ENCODE results near the gene PXDN.
"Not testable (repeated sequence)": the region's sequence is repeated elsewhere in the genome, so short reads cannot be mapped to it uniquely, and the experiment has no call there.

Gene PXDN

GRCh38 chr2:1744446-1745170, at the start of gene PXDN:
TSS of gene PXDN (minus strand) at chr2:1744515. CDS start at chr2:1744455, 60 bp downstream.
- peak; percentile 12 for DNase-seq

- no peak for DNase-seq
Measured at GRCh38 chr2:1793868-1794445, 49.6 kb upstream of the PXDN start.

- no peak for DNase-seq
Measured at GRCh38 chr2:1793001-1793867, 48.9 kb upstream of the PXDN start.

- DNase-seq, result no peak
Measured at GRCh38 chr2:1791685-1792435, 47.5 kb upstream of the PXDN start.

GRCh38 chr2:1791006-1791605, 46.8 kb upstream of the PXDN start:
- no peak for DNase-seq

GRCh38 chr2:1790473-1790872, 46.2 kb upstream of the PXDN start:
- no peak for DNase-seq

- no peak for DNase-seq
Measured at GRCh38 chr2:1789610-1790009, 45.3 kb upstream of the PXDN start.

GRCh38 chr2:1788478-1788959, 44.2 kb upstream of the PXDN start:
- no peak for DNase-seq

- DNase-seq, result no peak
Measured at GRCh38 chr2:1787755-1788477, 43.6 kb upstream of the PXDN start.

GRCh38 chr2:1784986-1785617, 40.8 kb upstream of the PXDN start:
- no peak for DNase-seq

GRCh38 chr2:1784087-1784486, 39.8 kb upstream of the PXDN start:
- no peak for DNase-seq

- DNase-seq, result no peak
Measured at GRCh38 chr2:1782514-1782913, 38.2 kb upstream of the PXDN start.

- DNase-seq, result no peak
Measured at GRCh38 chr2:1781291-1782080, 37.2 kb upstream of the PXDN start.

GRCh38 chr2:1780693-1781092, 36.4 kb upstream of the PXDN start:
- DNase-seq, result no peak

- not testable (repeated sequence) for DNase-seq
Measured at GRCh38 chr2:1780054-1780453, 35.7 kb upstream of the PXDN start.

- no peak for DNase-seq
Measured at GRCh38 chr2:1778566-1778965, 34.3 kb upstream of the PXDN start.

GRCh38 chr2:1777781-1778180, 33.5 kb upstream of the PXDN start:
- DNase-seq, result no peak

- DNase-seq, result no peak
Measured at GRCh38 chr2:1777156-1777555, 32.8 kb upstream of the PXDN start.

- DNase-seq, result no peak
Measured at GRCh38 chr2:1775511-1776035, 31.3 kb upstream of the PXDN start.

- no peak for DNase-seq
Measured at GRCh38 chr2:1774929-1775328, 30.6 kb upstream of the PXDN start.

Measured in midbrain (tissue), 1 donor.